ENCODE measurements around the gene EPM2AIP1.

DNA sequence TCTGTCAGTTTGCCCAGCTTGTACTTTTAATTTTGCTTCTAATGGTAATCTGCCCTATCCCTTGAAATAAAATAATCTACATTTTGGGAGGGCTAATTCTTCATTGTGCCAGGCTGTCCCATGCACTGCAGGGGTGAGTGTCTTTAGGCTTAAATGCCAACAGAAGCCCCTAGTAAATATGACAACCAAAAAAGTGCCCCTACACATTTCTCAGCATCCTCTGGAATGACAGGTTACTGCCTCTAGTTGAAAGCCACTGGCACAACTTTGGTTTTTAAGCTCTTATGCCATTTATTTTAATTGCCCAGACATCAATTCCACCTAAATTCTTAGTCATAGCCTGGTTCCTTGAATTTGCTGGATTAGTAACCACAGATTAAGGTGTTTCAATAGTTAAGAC is 3.4 kb downstream of the EPM2AIP1 start:
- TF ChIP-seq, protein P1, sequence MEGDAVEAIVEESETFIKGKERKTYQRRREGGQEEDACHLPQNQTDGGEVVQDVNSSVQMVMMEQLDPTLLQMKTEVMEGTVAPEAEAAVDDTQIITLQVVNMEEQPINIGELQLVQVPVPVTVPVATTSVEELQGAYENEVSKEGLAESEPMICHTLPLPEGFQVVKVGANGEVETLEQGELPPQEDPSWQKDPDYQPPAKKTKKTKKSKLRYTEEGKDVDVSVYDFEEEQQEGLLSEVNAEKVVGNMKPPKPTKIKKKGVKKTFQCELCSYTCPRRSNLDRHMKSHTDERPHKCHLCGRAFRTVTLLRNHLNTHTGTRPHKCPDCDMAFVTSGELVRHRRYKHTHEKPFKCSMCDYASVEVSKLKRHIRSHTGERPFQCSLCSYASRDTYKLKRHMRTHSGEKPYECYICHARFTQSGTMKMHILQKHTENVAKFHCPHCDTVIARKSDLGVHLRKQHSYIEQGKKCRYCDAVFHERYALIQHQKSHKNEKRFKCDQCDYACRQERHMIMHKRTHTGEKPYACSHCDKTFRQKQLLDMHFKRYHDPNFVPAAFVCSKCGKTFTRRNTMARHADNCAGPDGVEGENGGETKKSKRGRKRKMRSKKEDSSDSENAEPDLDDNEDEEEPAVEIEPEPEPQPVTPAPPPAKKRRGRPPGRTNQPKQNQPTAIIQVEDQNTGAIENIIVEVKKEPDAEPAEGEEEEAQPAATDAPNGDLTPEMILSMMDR (IDR thresholded peaks at IDR 0.05) = no peak
- no peak for TF ChIP-seq POLR2A (IDR thresholded peaks at IDR 0.05)
